Brain pericyte (primary cell): ENCODE measurements around the gene CLIP2.
"Not testable (repeated sequence)": the region's sequence is repeated elsewhere in the genome, so short reads cannot be mapped to it uniquely, and the experiment has no call there.

ENCODE experiments used
- DNase-seq: peaks from one replicate; pipeline ENCODE4 v3.0.0-alpha.2; 2012; ENCODE audit warnings: low read depth, low spot score

The CLIP2 gene

DNA sequence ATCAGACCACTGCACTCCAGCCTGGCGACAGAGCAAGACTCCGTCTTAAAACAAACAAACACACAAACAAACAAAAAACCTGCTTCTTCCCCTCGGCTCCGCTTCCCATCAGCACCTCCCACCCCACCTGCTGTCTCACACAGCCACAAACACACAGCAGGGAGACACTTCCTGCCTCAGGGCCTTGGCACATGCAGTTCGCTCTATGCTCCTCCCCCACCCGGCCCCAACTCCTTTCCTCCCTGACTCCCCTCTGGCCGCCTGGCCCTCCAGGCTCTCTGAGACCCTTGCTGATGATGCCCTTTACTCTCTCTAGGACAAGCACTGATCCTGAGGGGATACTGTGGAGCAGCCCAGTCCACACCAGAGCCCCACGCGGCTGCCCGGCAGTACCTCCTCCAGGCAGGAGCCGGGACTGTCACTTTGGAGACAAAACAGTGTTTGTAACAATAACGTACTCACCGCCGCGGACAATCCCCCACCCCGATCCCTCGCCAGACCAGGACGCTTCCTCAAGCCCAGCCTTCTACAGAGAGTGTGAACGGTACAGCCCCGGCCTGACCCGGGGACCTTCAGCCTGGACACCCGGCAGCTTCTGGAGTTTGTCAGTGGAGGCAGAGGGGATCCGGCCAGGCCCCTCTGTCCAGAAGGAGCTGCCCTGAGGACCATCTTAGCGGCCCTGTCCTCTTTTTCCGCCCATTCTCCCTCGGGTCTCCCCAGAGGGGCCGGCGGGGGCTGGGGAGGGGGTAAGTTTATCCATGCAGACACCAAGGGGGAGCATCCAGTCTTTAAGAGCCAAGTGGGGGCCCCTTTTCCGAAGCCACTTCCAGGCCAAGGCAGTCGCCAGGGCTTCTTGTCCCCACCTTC lies 114.5 kb downstream of the CLIP2 start:
- DNase-seq, result no peak

DNA sequence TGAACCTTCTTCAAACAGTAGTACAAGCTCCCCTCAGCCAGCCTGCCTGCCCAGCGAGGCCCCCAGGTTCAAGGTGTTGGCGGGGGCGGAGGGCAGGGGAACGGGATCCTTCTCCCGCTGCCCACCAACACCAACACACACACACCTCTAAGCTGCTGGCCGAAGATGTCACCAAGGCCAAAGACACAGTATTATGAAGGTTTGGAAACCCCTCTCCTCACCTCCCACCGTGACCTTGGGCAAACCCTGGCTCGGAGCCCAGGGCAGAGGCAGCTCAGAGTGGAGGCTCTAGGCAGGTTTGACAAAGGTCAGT lies 115.1 kb downstream of the CLIP2 start:
- DNase-seq, result no peak

GRCh38 chr7:74404741-74405140 lies 115.5 kb downstream of the CLIP2 start:
- no peak for DNase-seq

DNA sequence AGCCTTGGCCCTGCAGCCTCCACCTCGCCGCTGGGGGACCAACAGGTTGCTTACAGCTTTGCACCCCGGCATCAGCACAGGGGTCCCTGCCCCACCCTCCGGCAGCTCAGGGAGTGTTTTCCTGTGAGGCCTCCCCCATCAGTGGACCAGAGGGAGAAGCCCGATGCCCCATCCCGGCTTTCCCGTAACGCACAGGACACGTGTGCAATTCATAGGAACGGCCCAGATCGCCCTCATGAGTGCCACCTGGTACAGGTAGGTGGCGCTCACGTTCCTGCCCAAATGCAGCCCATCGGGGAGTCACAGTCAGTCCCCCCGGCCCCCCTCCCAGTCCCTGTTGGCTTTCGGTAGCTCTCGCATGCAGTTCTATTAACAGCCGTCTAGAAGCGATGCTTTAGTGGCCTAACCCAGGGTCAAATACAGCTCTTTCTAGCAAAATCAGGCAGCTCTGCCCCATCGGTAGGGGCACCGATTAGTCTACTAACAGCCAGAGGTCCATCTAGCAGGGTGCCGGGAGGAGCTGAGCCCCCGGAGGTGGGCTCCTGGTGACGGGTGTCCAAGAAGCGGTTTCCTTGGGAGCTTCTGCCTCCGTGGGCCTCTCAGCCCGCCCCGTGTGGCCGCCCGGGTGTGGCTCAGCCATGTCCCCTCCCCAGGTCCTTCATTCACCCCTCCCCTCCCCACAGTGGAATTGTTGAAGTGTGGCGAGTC lies 116.1 kb downstream of the CLIP2 start:
- no peak for DNase-seq

GRCh38 chr7:74405899-74406512 lies 116.8 kb downstream of the CLIP2 start:
- no peak for DNase-seq

GRCh38 chr7:74407958-74408357 lies 118.8 kb downstream of the CLIP2 start:
- DNase-seq, result no peak

GRCh38 chr7:74409571-74409970 lies 120.4 kb downstream of the CLIP2 start:
- no peak for DNase-seq

GRCh38 chr7:74410772-74411171 lies 121.6 kb downstream of the CLIP2 start:
- no peak for DNase-seq

- DNase-seq, result not testable (repeated sequence)
Measured at GRCh38 chr7:74411571-74411970, 122.4 kb downstream of the CLIP2 start.

DNA sequence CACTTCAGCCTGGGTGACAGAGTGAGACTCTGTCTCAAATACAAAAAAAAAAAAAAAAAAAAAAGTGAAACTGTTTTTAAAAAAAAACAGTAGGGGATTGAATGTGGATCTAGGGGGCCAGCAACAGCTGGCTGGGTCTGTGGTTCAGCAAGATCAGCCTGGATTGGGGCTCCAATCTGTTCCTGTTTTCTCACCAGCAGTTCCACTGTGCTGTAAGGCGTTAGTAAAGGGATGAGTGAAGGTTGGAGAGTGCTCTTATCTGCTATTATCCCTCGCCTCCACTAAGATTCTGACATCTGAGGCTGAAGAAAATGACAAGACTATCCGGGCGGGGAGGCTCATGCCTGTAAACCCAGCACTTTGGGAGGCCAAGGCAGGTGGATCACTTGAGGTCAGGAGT lies 122.8 kb downstream of the CLIP2 start:
- no peak for DNase-seq

GRCh38 chr7:74412603-74413002 lies 123.4 kb downstream of the CLIP2 start:
- DNase-seq, result no peak

DNA sequence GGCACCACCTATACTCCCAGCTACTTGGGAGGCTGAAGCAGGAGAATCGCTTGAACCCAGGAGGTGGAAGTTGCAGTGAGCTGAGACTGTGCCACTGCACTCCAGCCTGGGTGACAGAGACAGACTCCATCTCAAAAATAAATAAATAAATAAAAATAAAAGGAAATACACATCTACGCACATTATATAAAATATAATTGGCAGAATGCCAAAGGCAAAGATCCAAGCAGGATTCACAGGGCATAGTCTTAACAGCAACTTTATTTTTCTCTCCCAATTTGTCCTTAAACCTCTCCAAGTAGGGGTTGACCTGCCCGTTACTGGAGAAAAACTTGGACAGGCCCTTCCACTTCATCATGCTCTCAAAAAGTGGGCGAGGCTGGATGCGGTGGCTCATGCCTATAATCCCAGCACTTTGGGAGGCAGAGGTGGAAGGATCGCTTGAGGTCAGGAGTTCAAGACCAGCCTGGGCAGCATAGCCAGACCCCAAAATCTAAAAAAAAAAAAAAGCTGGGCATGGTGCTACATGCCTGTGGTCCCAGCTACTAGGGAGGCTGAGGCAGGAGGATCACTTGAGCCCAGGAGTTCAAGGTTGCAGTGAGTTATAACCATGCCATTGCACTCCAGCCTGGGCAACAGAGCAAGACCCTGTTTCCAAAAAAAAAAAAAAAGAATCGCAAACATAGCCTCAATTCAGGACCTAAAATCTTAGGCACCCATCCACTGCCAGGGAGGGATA lies 125.6 kb downstream of the CLIP2 start:
- DNase-seq, result not testable (repeated sequence)

GRCh38 chr7:74417419-74417971 lies 128.3 kb downstream of the CLIP2 start:
- no peak for DNase-seq

DNA sequence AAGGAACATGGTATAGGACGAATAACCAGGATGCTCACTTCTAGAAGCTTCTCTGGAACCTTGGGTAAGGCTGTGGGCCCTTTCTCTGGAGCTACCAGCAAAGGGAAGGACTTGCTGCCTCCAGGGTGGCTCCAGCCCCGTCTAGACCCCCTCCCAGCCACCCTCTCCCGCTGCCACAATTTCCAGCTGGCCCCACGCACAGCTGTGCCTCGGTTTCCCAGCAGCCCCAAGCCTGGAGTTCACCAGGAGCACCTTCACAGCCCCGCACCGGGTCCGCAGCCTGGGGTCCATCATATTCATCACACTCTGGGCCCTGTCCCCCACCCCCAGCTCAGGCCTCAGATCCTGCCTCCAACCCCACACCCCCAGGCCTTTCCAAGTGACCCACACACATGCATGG lies 128.9 kb downstream of the CLIP2 start:
- DNase-seq, result no peak

- no peak for DNase-seq
Measured at GRCh38 chr7:74418538-74418937, 129.3 kb downstream of the CLIP2 start.

GRCh38 chr7:74419232-74419631 lies 130.0 kb downstream of the CLIP2 start:
- not testable (repeated sequence) for DNase-seq

DNA sequence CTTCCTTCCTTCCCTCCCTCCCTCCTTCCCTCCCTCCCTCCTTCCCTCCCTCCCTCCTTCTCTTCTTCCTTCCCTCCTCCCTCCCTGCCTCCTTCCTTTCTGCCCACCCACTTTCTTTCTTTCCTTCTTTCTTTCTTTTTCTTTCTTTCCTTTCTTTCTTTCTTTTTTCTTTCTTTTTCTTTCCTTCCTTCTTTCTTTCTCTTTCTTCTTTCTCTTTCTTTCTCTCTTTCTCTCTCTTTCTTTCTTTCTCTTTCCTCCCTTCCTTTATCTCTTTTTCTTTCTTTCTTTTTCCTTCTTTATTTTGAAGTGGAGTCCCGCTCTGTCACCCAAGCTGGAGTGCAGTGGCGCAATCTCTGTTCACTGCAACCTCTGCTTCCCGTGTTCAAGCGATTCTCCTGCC lies 130.8 kb downstream of the CLIP2 start:
- no peak for DNase-seq

- DNase-seq, result no peak
Measured at GRCh38 chr7:74424291-74424880, 135.2 kb downstream of the CLIP2 start.

DNA sequence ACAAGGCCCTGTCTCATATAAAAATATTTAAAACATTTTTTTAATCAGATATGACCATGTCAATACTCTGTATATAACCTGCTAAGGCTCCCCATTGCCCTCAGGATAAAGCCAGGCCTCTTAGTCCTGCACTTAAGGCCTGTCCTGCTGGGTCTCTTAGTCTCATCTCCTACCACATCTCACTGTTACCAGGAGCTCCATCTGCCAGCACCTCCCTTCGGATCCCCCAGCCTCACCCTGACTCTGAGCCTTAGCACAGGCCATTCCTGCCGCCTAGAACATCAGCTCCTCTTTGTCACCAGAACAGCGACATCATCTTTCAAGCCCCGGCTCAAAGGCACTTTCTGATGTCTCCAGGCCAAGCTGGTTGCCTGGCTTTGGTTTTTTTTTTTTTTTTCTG lies 138.8 kb downstream of the CLIP2 start:
- no peak for DNase-seq

DNA sequence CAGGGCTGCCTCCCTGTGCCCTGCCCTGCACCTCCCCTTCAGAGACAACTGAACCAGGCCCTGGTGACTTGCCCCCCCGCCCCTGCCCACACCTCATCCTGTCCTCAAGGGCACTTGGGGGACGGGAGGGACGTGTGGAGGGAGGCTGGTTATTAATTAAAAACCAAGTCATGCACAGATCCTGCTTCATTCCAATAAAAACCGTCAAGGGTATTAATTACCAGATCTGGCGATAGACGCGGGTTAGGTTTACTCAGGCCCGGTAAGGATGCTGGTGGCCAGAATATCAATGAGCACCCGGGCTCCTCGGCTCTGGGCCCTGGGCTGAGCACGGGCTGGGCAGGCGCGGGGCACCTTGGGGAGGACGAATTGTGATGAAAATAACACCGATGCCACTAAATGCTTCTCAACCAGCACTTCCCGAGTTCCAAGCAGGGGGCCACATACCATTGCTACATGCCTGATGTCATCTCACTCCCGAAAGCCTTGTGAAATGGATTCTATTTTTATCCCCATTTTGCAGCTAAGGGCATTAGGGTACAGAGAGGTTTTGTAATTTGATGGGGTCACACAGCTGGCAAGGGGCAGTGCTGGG lies 140.0 kb downstream of the CLIP2 start:
- DNase-seq, result no peak

DNA sequence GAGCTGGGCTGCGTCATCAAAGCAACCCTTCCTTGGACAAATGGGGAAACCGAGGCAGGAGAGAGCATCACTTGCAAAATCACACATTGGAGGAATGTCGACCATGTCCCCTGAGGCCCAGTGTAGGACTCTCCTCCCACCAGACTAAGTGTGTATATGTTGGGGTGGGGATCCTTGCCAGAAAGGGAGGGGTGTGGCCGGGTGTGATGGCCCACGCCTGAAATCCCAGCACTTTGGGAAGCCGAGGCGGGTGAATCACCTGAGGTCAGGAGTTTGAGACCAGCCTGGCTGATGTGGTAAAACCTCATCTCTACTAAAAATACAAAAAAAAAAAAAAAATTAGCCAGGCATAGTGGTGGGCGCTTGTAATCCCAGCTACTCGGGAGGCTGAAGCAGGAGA lies 141.2 kb downstream of the CLIP2 start:
- not testable (repeated sequence) for DNase-seq
